Inferior parietal cortex (tissue), 1 donor: ENCODE data around the gene SLC24A4.

Source experiments
- DNase-seq: peaks from one replicate; pipeline ENCODE4 v3.0.0-alpha.2; 2016; ENCODE audit errors: extremely low spot score

Gene SLC24A4

DNA sequence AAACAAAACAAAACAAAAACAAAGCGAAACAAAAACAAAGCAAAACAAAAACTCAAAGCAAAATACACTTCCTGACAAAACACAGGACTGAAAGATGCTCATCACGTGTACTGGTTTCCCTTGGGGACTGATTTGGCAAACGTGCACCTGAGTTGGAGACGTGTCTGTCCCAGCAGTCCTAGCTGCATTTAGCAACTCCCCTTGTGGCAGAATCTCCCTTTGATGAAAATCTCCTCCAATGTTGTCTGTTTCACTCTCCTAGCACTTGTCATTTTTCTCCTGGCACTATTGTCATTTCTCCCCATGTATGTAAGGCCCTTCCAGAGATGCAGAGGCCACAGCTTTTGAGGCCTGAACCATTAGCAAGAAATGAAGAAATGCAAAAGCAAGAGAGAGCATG is 6.8 kb upstream of the SLC24A4 start:
- DNase-seq, result no peak

DNA sequence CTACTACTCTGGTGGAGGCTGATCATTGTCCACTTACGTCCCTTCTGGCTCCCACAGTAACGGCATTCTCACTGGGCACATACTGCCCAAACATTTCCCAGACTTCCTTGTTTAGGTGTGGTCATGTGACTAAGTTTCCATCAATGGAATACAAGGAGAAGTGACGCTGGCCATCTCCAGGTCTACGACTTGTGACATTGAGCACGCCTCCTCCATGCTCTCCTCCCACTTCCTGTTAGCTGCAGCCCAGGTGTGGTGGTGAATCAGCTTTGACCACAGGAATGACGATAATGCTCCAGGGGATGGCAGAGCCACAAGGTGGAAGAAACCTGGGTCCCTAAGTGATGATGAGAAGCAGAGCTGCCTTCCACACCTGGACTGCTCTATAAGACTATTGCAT is 6.0 kb upstream of the SLC24A4 start:
- no peak for DNase-seq

DNA sequence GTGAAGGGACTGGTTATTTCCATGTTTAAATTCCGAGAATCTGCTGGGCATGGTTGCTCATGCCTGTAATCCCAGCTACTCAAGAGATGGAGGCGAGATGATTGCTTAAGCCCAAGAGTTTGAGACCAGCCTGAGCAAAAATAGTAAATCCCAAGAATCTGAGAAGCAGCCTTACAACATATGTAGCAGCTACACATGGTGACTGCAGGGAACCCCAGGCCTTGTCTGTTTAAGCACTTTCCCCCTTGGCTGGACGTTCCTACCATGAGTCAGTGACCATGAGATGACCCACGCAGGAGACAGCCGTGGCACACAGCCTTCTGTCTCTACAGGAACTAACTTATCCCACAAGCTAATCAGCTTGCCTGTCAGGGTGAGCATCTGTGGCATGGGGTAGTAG is 5.5 kb upstream of the SLC24A4 start:
- DNase-seq, result no peak

DNA sequence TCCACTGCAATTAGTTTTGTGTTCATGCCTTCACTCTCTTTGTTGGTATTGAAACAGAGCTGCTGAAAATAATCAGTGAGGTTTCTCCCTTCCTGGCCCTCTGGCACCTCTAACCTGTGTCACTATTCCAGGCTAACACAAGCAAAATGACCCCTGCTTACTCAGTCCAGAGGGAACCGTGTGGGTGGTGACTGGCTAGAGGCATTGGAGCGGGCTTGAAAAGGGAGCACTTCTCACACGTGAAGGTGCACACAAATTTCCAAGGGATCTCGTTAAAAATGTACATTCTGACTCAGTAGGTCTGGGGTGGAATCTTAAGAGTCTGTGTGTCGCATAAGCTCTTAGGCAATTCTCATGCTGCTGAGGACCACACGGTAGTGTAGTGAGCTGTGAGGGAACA is 1.3 kb upstream of the SLC24A4 start:
- DNase-seq, result no peak

DNA sequence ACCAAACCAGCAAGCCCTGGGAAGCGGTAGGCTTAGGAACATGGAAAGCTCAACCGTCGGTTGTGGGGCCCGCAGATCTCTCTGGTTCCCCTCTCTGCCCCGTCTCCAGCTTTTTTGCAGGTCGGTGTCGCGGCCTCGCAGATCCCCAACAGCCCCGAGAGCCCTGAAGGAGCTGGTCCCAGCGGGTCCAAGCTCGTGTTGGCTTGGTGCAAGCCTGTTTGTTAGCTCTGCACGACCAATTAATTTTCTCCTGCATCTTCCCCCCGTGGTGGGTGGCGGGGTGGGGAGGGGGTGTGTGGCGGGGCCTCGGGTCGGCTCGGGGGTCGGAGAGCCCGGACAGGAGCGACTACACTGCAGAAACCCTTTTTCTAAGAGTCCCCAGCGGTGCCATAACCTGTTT is 449 bp upstream of the SLC24A4 start:
- DNase-seq, result no peak

DNA sequence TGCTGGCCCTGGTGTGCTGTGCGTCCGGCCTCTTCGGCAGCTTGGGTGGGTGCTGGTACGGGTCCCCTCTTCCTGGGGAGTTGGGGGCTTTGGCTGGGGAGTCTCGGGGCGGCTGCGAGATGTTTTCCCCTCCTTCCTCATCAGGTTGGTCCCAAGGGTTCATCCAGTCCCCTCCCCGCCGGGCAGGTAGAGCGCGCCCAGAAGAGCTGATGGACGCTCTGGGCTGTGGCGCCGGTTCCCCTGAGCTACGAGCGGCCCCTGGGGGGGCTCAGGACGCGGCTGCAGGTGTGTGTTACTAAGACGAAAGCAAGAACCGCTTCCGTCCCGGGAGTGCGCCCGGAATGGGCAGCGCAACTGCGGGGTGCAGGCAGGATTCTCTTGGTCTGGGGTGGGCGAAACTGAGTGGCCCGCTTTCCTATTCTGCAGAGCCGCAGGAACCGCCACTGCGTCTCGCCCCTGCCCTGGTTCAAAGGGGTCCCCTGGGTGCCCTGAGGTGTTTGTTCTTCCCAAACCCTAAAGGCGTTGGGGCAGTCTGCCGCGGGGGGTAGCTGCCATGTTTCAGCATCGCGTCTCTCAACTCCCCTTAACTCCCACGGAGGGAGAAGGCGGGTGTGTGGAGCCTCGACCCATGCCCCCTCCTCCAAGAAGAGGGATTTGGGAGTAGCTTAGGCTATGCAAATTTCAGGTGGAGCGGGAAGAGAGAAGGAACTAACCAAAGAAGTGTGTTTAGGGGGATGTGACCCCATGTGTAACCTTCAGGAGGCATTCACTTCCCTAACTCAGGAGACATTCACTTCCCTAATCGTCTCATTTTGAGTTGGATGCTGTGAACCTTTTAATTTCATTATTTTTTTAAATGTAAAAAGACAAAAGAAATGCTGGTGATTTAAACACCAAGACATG is 1.2 kb downstream of the SLC24A4 start:
- no peak for DNase-seq

DNA sequence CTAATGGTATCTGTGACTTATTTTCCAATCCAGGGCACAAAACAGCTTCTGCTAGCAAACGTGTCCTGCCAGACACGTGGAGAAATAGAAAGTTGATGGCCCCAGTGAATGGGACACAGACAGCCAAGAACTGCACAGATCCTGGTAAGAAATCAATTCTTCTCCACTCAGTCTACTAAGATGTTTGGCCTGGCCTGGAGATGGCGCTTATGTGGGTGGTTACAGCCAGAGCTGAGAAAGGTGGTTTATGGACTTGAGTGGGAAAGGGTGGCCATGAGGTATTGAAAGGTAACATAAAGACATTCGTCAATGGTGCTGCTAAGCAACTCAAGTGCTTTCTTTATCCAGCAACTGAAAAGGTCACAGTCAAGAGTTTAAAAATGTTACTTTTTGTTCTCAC is 2.9 kb downstream of the SLC24A4 start:
- no peak for DNase-seq

DNA sequence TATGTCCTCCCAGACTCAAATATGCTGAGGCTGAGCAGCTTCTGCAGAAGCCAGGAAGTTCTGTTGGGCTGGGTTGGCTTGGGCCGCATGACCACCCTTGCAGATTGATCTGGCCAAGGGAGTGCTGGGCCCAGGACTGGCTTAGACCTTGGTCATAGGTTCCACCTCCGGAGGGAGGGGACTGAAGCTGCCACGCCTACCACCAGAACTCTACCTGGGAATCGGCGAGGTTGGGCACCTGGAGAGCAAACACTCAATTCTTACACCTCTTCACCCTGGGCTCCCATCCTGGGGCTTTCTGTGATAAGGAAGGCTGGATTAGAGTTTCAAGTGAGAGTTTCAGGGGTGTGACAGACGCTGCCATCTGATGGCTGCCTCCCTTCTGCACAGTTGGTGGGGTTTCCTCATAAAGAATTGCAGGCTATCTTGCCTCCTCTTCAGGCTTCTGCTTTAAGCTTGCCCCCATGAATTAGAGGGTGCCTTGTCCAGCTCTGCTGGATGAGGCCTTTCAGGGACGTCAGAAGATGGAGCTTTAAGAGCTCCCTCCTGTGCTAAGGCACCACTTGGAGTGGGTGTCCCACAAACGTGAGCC is 5.8 kb downstream of the SLC24A4 start:
- no peak for DNase-seq

DNA sequence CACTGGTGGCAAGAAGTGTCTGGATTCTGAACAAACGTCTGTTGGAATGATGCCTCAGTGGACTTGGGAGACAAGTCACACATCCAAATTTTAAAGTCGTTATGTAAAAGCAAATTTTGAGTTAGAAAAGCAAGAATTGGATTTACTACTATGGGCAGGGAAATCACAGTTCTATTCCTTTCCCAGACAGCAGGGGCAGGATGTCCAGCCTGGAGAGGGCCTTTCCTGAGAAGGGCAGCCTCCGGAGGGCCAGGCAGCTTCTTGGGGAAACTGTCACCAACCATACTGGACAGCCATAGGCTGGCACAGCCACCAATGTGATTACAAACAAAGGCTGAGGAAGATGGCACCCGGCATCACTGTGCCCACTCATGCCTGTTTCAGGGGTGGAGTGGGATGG is 11.1 kb downstream of the SLC24A4 start:
- DNase-seq, result no peak

DNA sequence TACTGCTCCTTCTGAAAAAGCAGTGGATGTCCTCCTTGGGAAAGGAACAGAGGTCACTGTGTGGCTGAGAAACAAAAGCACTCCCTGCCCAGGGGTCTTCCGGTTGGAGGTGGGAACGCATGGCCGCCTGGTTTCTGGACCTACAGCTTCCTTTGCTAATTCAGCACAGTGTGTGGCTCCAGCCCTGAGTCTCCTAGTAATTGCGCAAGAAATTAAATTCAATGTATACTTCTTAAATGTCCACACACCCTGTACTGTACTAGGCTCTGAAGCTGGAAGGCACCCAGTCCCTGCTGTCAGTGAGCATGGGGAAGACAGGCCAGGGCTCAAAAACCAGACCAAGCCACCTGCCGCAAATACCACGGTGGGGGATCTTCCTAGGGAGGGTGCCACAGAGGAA is 13.4 kb downstream of the SLC24A4 start:
- DNase-seq, result no peak

DNA sequence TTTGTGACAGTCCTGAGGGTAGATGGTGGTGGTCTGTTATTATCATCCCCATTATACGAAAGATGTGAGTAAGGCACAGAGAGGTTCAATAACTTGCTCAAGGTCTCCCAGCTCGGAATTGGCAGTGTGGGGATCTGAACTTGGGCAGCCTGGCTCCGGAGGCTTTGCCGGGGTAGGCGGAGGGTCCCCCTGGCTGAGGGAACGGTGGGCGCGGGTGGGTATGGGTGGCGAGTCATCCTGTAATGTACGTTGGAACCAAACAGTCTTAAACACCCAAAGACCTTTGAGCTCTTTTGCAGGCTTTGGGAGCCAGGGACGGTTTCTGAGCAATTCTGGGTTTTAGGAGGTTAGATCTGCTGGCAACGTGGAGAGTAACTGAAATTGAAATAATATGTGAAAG is 16.5 kb downstream of the SLC24A4 start:
- DNase-seq, result no peak

DNA sequence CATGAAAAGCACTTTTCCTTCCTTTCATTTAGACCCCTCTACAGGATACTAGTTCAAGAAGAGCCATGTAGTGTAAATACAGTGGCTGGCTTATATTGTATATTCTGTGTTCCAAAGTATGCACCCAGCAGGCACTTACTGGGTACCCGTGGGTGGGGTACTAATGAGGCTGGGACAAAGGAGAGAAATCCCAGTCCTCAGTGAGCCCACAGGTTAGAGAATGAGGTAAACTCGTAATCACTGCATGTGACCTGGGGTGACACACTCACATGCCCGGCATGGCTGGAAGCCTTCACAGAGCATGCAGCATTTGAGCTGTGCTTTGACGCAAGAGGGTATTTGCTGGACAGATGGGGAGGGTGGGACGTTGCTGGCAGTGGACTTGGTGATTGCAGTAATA is 17.1 kb downstream of the SLC24A4 start:
- DNase-seq, result no peak

DNA sequence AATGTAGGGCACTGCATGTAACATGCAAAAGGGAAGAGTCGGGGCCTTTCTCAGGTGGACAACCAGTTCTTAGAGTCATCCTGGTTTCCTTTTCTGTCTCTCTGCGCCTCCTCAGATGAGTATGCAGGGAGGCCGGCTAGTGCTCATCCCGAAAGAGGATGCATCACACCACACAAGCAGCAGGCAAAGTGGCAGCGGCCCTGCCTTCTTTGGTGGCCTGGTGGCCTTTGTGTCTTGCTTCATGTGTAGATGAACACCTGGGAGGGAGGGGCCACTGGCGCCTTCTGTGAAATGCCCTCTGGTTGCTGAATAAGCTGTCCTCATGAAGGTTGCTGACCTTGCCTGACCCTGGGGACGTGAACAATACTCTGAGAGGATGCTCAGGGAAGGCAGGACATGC is 18.0 kb downstream of the SLC24A4 start:
- DNase-seq, result no peak

DNA sequence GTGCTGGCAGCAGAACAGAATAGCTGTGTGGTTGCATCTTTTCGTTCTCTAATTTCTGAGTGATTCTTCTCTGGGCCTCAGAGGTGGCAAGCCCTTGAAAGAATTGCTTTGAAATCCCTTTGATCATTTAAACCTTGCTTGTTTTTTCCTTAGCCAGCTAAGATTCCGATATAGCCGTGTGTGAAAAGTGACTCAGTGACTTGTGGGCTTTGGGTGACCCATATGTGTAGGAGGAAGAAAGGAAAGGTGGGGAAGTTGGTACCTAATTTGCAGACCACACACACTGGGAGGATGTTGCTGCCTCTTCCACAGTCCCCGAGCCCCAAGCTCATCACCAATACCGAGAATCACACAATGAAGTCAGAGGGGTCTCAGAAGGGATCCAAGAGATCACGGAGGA is 18.8 kb downstream of the SLC24A4 start:
- DNase-seq, result no peak

DNA sequence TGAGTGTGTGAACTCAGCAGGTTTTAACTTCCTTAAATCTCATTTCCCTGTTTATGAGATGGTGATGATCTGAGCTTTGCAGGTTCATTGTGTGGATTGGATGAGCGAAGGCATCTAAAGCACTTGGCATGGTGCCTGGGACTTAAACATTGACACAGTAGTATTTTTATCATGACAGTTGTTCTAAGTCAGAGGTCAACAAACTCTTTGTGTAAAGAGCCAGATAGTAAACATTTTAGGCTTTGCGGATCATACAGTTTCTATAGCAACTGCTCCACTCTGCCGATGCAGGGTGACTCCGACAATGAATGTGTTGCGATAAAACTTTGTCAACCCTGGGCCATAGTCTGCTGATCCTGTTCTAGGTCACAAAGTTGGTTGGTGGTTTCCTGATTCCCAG is 25.2 kb downstream of the SLC24A4 start:
- DNase-seq, result no peak

DNA sequence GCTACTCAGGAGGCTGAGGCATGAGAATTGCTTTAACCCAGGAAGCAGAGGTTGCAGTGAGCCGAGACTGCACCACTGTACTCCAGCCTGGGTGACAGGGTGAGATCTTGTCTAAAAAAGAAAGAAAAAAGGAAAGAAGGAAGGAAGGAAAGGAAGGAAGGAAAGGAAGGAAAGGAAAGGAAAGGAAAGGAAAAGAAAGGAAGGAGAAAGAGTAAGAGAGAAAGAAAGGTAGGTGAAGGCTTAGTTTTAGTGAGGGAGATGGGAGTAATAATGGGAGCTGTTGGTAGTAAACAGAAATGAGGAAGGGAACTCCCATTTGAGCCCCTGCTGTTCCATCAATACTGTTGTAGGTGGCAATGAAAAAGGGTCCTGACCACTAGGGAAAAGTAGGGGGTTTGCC is 28.8 kb downstream of the SLC24A4 start:
- no peak for DNase-seq

DNA sequence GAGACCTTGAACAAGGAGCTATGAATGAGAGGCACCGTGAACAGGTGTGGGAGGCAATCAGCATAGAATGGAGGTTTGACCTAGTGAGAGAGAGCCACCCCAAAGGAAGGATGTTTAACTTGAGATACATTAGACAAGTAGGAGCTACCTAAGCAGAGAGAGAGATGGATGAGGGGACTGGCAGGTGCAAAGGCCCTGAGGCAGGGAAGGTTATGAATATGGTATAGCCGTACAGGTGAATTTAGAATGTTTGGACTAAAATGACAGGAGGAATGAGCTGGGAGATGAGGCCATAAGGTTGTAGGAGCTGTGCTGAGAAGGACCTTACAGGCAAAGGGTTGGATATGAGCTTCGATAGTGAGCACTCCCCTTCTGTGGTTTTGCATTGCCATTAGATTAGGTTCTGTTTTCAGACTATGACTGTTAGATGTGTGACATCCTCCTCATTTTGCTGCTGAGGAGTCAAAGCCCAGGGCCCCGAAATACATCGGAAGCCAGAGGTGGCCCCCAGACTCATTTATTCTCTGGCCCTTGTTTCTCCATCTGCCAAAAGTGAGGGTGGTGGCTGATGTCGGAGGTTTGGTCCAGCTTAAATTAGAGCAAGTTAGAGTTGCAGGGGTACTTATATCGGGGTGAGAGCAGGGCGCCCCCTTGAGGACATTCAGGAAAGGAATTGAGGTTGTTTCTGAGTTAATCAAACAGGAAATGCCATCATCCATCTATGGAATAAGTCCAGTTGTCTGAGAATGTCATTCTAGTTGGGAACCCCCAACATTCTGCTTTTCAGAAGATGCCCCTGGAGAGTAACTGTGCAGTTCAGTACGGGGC is 29.4 kb downstream of the SLC24A4 start:
- no peak for DNase-seq

DNA sequence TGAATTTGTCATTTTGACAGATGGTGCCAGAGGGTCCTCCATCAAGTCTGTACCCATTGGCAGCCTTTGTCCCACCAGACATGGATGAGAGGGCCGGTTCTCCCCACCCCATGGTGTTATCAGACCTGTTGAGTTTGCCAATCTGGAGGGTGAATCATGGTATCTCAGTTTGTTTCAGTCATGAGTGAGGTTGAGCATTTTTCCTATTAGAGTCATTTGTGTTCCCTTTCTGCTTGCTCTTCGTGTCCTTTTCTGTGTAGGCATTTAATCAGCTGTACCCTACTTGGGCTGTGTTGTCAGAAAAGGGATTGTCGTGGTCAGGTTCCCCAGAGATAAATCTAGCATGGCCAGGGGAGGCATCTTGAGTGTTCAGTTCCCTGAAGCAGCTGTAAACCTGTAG is 30.5 kb downstream of the SLC24A4 start:
- DNase-seq, result no peak

DNA sequence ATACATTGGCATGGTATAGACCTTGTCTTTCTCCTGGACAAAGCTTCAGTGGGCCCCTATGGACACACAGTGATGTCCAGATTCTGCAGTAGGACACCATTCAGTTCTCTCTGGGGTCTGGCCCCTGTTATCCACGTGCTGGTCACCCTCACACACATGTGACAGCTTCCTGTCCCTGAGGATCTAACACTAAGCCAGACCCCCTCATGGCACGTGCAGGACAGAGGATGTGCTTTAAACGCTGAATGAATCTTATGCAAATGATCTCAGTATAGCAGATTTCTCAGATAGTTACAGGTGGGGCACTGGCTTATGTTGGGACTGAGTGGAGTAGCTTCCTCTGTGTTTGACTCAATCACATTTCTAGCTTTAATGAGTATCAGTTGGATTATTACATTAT is 33.7 kb downstream of the SLC24A4 start:
- DNase-seq, result no peak

DNA sequence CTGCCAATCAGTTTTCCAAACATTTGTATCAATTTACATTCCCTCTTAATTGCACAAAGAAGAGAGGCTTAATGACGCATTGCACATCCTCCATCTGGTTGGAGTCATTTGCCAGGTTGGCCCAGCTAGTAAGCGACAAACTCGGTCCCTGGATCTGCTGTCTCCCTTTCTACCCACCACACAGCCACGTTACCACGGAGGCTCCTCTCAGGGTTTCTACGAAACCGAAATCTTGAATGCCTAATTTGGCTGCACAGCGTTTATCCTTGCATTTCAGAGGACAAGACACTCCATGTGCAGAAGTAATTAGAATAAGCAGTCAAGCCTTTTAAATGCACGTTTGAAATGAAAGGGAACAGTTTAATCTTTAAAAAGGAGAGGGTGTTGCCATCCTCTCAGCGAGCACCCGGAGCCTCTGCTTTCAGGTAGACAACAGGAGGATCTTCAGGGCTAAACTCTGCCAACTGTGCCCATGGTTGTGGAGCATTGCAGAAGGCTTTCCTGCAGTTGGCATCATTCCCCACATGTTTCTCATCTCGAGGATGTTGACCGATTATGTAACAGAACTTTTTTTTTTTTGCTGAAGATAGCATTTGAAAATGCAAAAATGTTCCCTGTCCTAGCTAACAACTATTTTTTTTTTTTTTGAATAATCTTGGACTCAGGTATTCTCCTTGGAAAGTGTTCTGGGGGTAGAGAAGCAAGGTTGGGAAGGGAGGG is 37.8 kb downstream of the SLC24A4 start:
- peak; percentile 54 for DNase-seq

DNA sequence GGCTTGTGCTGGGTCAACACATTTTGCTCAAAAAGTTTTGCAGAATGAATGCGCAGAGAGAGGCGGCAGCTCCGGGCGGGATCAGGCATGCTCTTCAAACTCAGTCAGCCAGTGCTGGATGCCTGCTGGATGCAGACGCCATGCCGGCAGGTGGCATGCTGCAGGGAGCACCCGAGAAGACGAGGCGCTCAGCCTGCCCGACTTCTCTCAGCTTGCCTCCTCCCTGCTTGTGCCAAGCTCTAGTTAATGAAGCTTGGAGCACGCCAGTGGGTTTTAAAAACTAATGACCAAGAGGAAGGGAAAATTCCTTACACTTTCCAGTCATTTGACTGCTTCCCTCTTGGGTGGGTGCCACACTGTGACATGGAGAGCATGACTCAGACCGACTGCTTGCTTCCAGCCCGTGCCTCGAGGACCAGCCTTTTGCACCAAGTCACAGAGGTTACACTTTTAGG is 39.8 kb downstream of the SLC24A4 start:
- DNase-seq, result peak; percentile 24

DNA sequence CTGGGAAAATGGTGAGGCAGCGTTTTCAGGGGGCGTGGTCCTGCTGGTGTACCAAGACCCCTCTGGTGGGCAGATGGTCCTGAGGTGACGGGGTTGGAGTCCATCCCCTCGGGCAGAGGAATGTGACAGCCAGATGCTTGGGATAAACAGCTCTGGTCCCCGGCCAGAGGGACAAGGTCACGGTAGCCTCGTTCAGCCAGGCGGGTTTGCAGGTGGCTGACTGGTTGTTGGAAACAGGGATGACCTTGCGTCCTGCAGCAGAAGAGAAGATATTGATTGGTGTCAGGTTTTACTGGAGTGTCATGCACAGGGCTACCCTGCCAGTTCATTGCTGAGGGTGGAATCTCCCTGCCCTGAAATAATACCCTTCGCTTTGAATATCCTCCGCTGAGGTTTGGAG is 43.3 kb downstream of the SLC24A4 start:
- no peak for DNase-seq
